Measurements from ENCODE around the gene SARS1. TPM values are rescaled to one million over a fixed set of nuclear protein-coding genes. Genes with fewer than 3 reads are reported as not detected.

The SARS1 gene
- total RNA-seq, 1 donor from 2014 or later: 80.0 TPM

Other genes starting within 250 kb of the SARS1 start
- 2.4 TPM for gene WDR47, start 171.8 kb upstream of the SARS1 start, total RNA-seq
- 22.1 TPM for gene TAF13, start 137.9 kb upstream of the SARS1 start, total RNA-seq
- gene TMEM167B, start 123.2 kb upstream of the SARS1 start, total RNA-seq: 18.9 TPM
- gene ELAPOR1, start 99.8 kb upstream of the SARS1 start, total RNA-seq: 0.48 TPM
- 3.9 TPM for gene CELSR2, start 35.6 kb downstream of the SARS1 start, total RNA-seq
- gene PSRC1, start 69.2 kb downstream of the SARS1 start, total RNA-seq: 0.63 TPM
- not detected for gene MYBPHL, start 93.1 kb downstream of the SARS1 start, total RNA-seq
- gene SORT1, start 184.0 kb downstream of the SARS1 start, total RNA-seq: 3.6 TPM
- gene PSMA5, start 212.5 kb downstream of the SARS1 start, total RNA-seq: 59.2 TPM